Upper lobe of left lung (tissue), 6 donors: ENCODE results near the gene ARHGAP23. TPM values are rescaled to one million over a fixed set of nuclear protein-coding genes. Genes with fewer than 3 reads are reported as not detected.
"Not testable (repeated sequence)": the region's sequence is repeated elsewhere in the genome, so short reads cannot be mapped to it uniquely, and the experiment has no call there.

Experiments used
- ATAC-seq, 2 donors: fragments of 200-7000 bp; cut with Tn5 transposase; one replicate each; pipeline ENCODE4 v1.9.1; 2022; ENCODE audit warnings: mild to moderate bottlenecking in 2 of 2, moderate library complexity in 2 of 2; ENCODE audit not compliant: low FRiP score in 2 of 2
- DNase-seq, 2 donors: peaks; one replicate each; pipeline ENCODE4 v3.0.0-alpha.2; 2019 to 2020
- H3K27ac ChIP-seq, 4 donors: fragments of 200-600 bp; sonication (generic); one replicate each; pipeline ENCODE4 v1.5.1; 2016 to 2019
- H3K27me3 ChIP-seq, 4 donors: fragments of 200-600 bp; sonication (generic); one replicate each; pipeline ENCODE4 v1.5.1; 2017 to 2019
- H3K36me3 ChIP-seq, 4 donors: fragments of 200-600 bp; sonication (generic); one replicate each; pipeline ENCODE4 v1.5.1; 2016 to 2019
- H3K4me1 ChIP-seq, 4 donors: fragments of 200-600 bp; sonication (generic); one replicate each; pipeline ENCODE4 v1.5.1; 2018 to 2019
- H3K4me3 ChIP-seq, 4 donors: fragments of 200-600 bp; sonication (generic); one replicate each; pipeline ENCODE4 v1.5.1; 2017 to 2019; ENCODE audit warnings: mild to moderate bottlenecking in 2 of 4, moderate library complexity in 1 of 4
- H3K9me3 ChIP-seq, 4 donors: fragments of 200-600 bp; sonication (generic); one replicate each; pipeline ENCODE4 v1.5.1; 2018 to 2019
- EP300 ChIP-seq, 4 donors: sonication (generic); formaldehyde crosslinking; IDR thresholded peaks; one replicate each; pipeline ENCODE4 v1.5.1; 2017; ENCODE audit warnings: antibody characterized with exemption in 4 of 4, control low read depth in 2 of 4
- POLR2A ChIP-seq, 4 donors: fragments of 450-650 bp; IDR thresholded peaks; one replicate each; pipeline ENCODE4 v1.5.1; 2016 to 2017; ENCODE audit warnings: antibody characterized with exemption in 4 of 4, mild to moderate bottlenecking in 2 of 4
- POLR2AphosphoS5 ChIP-seq, 2 donors: sonication (generic); formaldehyde crosslinking; IDR thresholded peaks; one replicate each; pipeline ENCODE4 v1.5.1; 2017; ENCODE audit warnings: antibody characterized with exemption in 2 of 2
- WGBS, 2 donors: methylation state at CpG; one replicate each; pipeline ENCODE4 v1.1.5; 2017 to 2018; 5-methylcytosine and 5-hydroxymethylcytosine counted together
- total RNA-seq, 6 donors: library from RNA; depleted of rRNA in 4 of 6; stranded (reverse); fragments of >200 nt in 4 of 6; gene quantifications; one replicate each; pipeline versions ENCODE4 v1.1.0 to v1.2.1, GENCODE V29; 2016 to 2021
- TF ChIP-seq, protein P1 (sequence below), 6 experiments: fragments of 450-650 bp in 4 of 6; fragments of 200-600 bp in 2 of 6; sonication (generic) in 2 of 6; IDR thresholded peaks; one replicate each; pipeline ENCODE4 v1.5.1; 2016 to 2019; ENCODE audit warnings: antibody characterized with exemption in 6 of 6
- donor health status: DM: no; HTN: no; CAD: no; lungs with moderate emphysema.
- donor health status: DM: no; HTN: yes; CAD: no; lungs with severe emphysema.

The ARHGAP23 gene
- total RNA-seq, 6 donors from 2014 or later: 30.4 to 104 (median 70.1) TPM

DNA sequence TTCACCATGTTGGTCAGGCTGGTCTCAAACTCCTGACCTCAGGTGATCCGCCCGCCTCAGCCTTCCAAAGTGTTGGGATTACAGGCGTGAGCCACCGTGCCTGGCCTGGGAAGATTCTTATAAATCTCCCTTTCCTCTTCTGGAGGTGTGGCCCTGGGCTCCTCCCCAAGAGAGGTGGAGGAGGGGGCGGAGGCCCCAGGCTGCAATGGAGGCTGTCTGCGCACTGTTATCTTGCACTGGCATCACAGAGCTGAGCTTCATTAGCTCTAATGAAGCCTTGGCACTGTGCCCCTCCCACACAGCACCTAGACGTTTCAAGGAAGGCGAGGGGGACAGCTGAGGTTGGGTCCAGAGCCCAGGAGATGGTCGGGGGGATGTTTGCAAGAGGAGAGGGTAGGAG lies 7.5 kb downstream of the ARHGAP23 start:
- DNase-seq (no peak), ATAC-seq (no peak)
- Histone ChIP-seq H3K27ac (no peak overlapping the region), H3K4me3 (no peak overlapping the region), H3K9me3 (no peaks in the 10 kb centered on the region), H3K4me1 (no peaks in the 10 kb centered on the region), H3K27me3 (no peaks in the 10 kb centered on the region), H3K36me3 (no peaks in the 10 kb centered on the region)
- TF ChIP-seq, protein P1, sequence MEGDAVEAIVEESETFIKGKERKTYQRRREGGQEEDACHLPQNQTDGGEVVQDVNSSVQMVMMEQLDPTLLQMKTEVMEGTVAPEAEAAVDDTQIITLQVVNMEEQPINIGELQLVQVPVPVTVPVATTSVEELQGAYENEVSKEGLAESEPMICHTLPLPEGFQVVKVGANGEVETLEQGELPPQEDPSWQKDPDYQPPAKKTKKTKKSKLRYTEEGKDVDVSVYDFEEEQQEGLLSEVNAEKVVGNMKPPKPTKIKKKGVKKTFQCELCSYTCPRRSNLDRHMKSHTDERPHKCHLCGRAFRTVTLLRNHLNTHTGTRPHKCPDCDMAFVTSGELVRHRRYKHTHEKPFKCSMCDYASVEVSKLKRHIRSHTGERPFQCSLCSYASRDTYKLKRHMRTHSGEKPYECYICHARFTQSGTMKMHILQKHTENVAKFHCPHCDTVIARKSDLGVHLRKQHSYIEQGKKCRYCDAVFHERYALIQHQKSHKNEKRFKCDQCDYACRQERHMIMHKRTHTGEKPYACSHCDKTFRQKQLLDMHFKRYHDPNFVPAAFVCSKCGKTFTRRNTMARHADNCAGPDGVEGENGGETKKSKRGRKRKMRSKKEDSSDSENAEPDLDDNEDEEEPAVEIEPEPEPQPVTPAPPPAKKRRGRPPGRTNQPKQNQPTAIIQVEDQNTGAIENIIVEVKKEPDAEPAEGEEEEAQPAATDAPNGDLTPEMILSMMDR (IDR thresholded peaks at IDR 0.05): no peak
- no peak for TF ChIP-seq EP300 (IDR thresholded peaks at IDR 0.05)
- 76 to 78% methylated on average over 9 of the region's 9 CpGs for WGBS, 2 donors

DNA sequence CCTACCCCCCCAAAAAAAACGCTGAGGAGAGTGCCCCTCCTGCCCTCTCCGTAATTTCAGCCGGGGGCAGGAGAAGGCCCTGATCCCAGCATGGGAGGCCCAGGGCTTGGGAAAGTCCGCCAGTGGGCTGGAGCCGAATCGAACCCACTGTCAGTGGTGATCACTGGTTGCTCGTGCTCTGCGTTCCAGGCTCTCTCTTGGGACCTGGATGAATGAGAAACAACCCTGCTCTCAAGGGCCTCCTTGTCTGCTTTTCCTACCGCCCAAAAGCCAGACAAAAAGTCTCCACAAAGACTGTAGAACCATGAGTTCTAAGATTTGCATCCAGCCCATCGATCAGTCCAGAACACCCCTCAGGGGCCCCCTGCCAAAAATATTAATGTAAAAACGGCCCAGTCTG lies 8.1 kb downstream of the ARHGAP23 start:
- no peak overlapping the region for H3K27ac ChIP-seq
- WGBS, 2 donors: 77% methylated on average over 6 to 11 of the region's 11 CpGs
- no peaks in the 10 kb centered on the region for H3K9me3 ChIP-seq
- H3K27me3 ChIP-seq: no peaks in the 10 kb centered on the region
- no peak overlapping the region for H3K4me3 ChIP-seq
- H3K4me1 ChIP-seq: no peaks in the 10 kb centered on the region
- no peaks in the 10 kb centered on the region for H3K36me3 ChIP-seq
- no peak for DNase-seq
- no peak for TF ChIP-seq POLR2AphosphoS5 (IDR thresholded peaks at IDR 0.05)
- TF ChIP-seq POLR2A (IDR thresholded peaks at IDR 0.05): no peak
- TF ChIP-seq EP300 (IDR thresholded peaks at IDR 0.05): no peak
- TF ChIP-seq, protein P1 (IDR thresholded peaks at IDR 0.05): no peak
- no peak for ATAC-seq

- not testable (repeated sequence) for H3K27ac ChIP-seq, H3K27me3 ChIP-seq, ATAC-seq, DNase-seq, H3K9me3 ChIP-seq, H3K4me1 ChIP-seq, H3K4me3 ChIP-seq, H3K36me3 ChIP-seq
- WGBS, 2 donors: 80 to 100% methylated on average over 1 of the region's 1 CpG
Observed at GRCh38 chr17:38437313-38437712, 9.0 kb downstream of the ARHGAP23 start.

- TF ChIP-seq EP300 (IDR thresholded peaks at IDR 0.05) (no peak), POLR2AphosphoS5 (IDR thresholded peaks at IDR 0.05) (no peak), POLR2A (IDR thresholded peaks at IDR 0.05) (no peak)
- TF ChIP-seq, protein P1 (IDR thresholded peaks at IDR 0.05): no peak
- H3K4me1 ChIP-seq: peaks cover 3 to 15% (median 11%) of the 10 kb centered on the region in 4 donors
- no peak overlapping the region for H3K4me3 ChIP-seq
- no peaks in the 10 kb centered on the region for H3K36me3 ChIP-seq
- 87 to 93% methylated on average over 5 of the region's 5 CpGs for WGBS, 2 donors
- no peak overlapping the region for H3K27ac ChIP-seq
- H3K27me3 ChIP-seq: no peaks in the 10 kb centered on the region
- no peak for DNase-seq
- ATAC-seq: no peak
- H3K9me3 ChIP-seq: no peaks in the 10 kb centered on the region
Observed at GRCh38 chr17:38439436-38439835, 11.2 kb downstream of the ARHGAP23 start.

DNA sequence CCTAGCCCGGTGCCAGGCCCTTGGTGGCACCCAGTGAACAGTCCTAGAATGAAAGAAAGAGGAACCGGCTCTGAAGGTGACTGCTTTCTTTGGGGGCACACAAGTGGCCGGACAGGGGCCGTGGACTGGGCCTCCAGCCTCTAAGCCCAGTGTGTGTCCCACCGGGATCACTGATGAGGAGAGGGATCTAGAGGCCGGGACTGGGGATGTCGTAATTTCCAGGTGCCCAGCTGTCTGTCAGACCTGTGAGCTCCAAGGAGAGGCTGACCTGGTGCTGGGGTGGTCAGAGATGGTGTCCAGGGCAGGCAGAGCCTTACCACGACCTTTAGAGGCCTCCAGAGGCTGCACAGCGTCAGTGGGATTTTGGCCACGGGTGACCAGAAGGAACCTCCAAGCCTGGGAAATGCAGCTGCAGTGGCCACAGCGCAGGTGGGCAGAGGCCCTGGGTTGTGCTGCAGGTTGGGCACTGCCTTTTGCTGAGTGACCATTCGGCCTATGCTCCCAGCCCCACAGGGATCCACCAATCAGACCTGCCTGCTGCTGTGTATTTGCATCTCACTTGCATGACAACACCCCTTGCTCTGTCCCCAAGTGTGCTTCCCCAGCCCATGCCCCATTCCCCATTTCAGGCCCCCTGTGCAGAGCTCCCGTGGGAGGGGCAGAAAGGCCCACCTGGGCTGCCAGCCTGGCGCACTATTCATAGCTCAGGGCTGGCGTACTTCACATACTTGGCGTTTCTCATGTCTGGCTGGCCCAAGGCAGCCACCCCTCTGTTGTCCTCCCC lies 12.5 kb downstream of the ARHGAP23 start:
- H3K4me1 ChIP-seq: peaks cover 3 to 16% (median 12%) of the 10 kb centered on the region in 4 donors
- TF ChIP-seq POLR2AphosphoS5 (IDR thresholded peaks at IDR 0.05): no peak
- TF ChIP-seq, protein P1 (IDR thresholded peaks at IDR 0.05): no peak
- TF ChIP-seq EP300 (IDR thresholded peaks at IDR 0.05): no peak
- TF ChIP-seq POLR2A (IDR thresholded peaks at IDR 0.05): no peak
- H3K27ac ChIP-seq: no peak overlapping the region
- H3K4me3 ChIP-seq: no peak overlapping the region
- DNase-seq: no peak
- H3K27me3 ChIP-seq: no peaks in the 10 kb centered on the region
- no peaks in the 10 kb centered on the region for H3K36me3 ChIP-seq
- no peaks in the 10 kb centered on the region for H3K9me3 ChIP-seq
- WGBS, 2 donors: 81% methylated on average over 15 to 16 of the region's 16 CpGs
- no peak for ATAC-seq
